Mononuclear cell (primary cell): ENCODE measurements around the gene ATXN2. TPM values are rescaled to one million over a fixed set of nuclear protein-coding genes. Genes with fewer than 3 reads are reported as not detected.

Source experiments
- H3K27me3 ChIP-seq: 2 replicates; pipeline ENCODE4 v1.6.0; 2011; ENCODE audit warnings: low read length, control low read depth; ENCODE audit not compliant: insufficient read depth
- H3K4me1 ChIP-seq: 2 replicates; pipeline ENCODE4 v1.5.1; 2011; ENCODE audit warnings: mild to moderate bottlenecking, low read length, control low read depth; ENCODE audit not compliant: insufficient read depth
- H3K4me3 ChIP-seq: 2 replicates; pipeline ENCODE4 v1.5.1; 2011; ENCODE audit warnings: mild to moderate bottlenecking, low read length, moderate library complexity
- H3K9me3 ChIP-seq: 2 replicates; pipeline ENCODE4 v1.5.1; 2011; ENCODE audit warnings: low read depth, mild to moderate bottlenecking, control low read depth, low read length
- total RNA-seq: library from RNA; depleted of rRNA; stranded (reverse); fragments of >200 nt; gene quantifications from one replicate; pipeline ENCODE4 v1.2.3, GENCODE V29; 2012

Gene ATXN2
- total RNA-seq, 1 donor, result 10.0 TPM

GRCh38 chr12:111425655-111426054 is 173.5 kb downstream of the ATXN2 start:
- H3K9me3 ChIP-seq, result no peaks in the 10 kb centered on the region
- H3K27me3 ChIP-seq, result no peaks in the 10 kb centered on the region
- no peak overlapping the region for H3K4me3 ChIP-seq
- H3K4me1 ChIP-seq, result peaks cover 67% of the 10 kb centered on the region

- no peak overlapping the region for H3K4me3 ChIP-seq
- H3K27me3 ChIP-seq, result no peaks in the 10 kb centered on the region
- H3K9me3 ChIP-seq, result no peaks in the 10 kb centered on the region
- H3K4me1 ChIP-seq, result peaks cover 58% of the 10 kb centered on the region
These were observed 174.3 kb downstream of the ATXN2 start for GRCh38 chr12:111424793-111425251.

GRCh38 chr12:111424189-111424792 is 174.8 kb downstream of the ATXN2 start:
- no peaks in the 10 kb centered on the region for H3K9me3 ChIP-seq
- H3K4me1 ChIP-seq, result peaks cover 53% of the 10 kb centered on the region
- no peak overlapping the region for H3K4me3 ChIP-seq

GRCh38 chr12:111420494-111420893 is 178.6 kb downstream of the ATXN2 start:
- H3K9me3 ChIP-seq, result no peaks in the 10 kb centered on the region
- H3K4me1 ChIP-seq, result peaks cover 15% of the 10 kb centered on the region
- H3K4me3 ChIP-seq, result no peak overlapping the region
- no peaks in the 10 kb centered on the region for H3K27me3 ChIP-seq

More at GRCh38 chr12:111424189-111424792, 174.8 kb downstream of the ATXN2 start:
- no peaks in the 10 kb centered on the region for H3K27me3 ChIP-seq

GRCh38 chr12:111419784-111420183 is 179.3 kb downstream of the ATXN2 start:
- Histone ChIP-seq H3K27me3 (no peaks in the 10 kb centered on the region), H3K9me3 (no peaks in the 10 kb centered on the region), H3K4me1 (peaks cover 13% of the 10 kb centered on the region), H3K4me3 (no peak overlapping the region)

- H3K9me3 ChIP-seq, result no peaks in the 10 kb centered on the region
- H3K4me1 ChIP-seq, result peaks cover 16% of the 10 kb centered on the region
- H3K27me3 ChIP-seq, result no peaks in the 10 kb centered on the region
- no peak overlapping the region for H3K4me3 ChIP-seq
These were observed 180.6 kb downstream of the ATXN2 start for GRCh38 chr12:111418594-111418880.

GRCh38 chr12:111417784-111418593 is 181.1 kb downstream of the ATXN2 start:
- Histone ChIP-seq H3K9me3 (no peaks in the 10 kb centered on the region), H3K4me3 (no peak overlapping the region), H3K27me3 (no peaks in the 10 kb centered on the region), H3K4me1 (peaks cover 21% of the 10 kb centered on the region)

GRCh38 chr12:111417290-111417689 is 181.8 kb downstream of the ATXN2 start:
- Histone ChIP-seq H3K9me3 (no peaks in the 10 kb centered on the region), H3K27me3 (no peaks in the 10 kb centered on the region), H3K4me1 (peaks cover 28% of the 10 kb centered on the region), H3K4me3 (no peak overlapping the region)

GRCh38 chr12:111414711-111415252 is 184.3 kb downstream of the ATXN2 start:
- Histone ChIP-seq H3K4me1 (peaks cover 53% of the 10 kb centered on the region), H3K9me3 (no peaks in the 10 kb centered on the region), H3K4me3 (no peak overlapping the region), H3K27me3 (no peaks in the 10 kb centered on the region)

GRCh38 chr12:111413442-111414086 is 185.6 kb downstream of the ATXN2 start:
- Histone ChIP-seq H3K4me1 (peaks cover 65% of the 10 kb centered on the region), H3K4me3 (no peak overlapping the region), H3K27me3 (no peaks in the 10 kb centered on the region)

GRCh38 chr12:111412830-111413441 is 186.2 kb downstream of the ATXN2 start:
- Histone ChIP-seq H3K4me3 (no peak overlapping the region), H3K27me3 (no peaks in the 10 kb centered on the region), H3K4me1 (peaks cover 72% of the 10 kb centered on the region), H3K9me3 (no peaks in the 10 kb centered on the region)

More at GRCh38 chr12:111413442-111414086, 185.6 kb downstream of the ATXN2 start:
- no peaks in the 10 kb centered on the region for H3K9me3 ChIP-seq

GRCh38 chr12:111412007-111412829 is 186.9 kb downstream of the ATXN2 start:
- Histone ChIP-seq H3K4me3 (no peak overlapping the region), H3K4me1 (peaks cover 79% of the 10 kb centered on the region), H3K27me3 (no peaks in the 10 kb centered on the region), H3K9me3 (no peaks in the 10 kb centered on the region)

- no peaks in the 10 kb centered on the region for H3K27me3 ChIP-seq
- peaks cover 85% of the 10 kb centered on the region for H3K4me1 ChIP-seq
- no peaks in the 10 kb centered on the region for H3K9me3 ChIP-seq
- H3K4me3 ChIP-seq, result no peak overlapping the region
These were observed 187.8 kb downstream of the ATXN2 start for GRCh38 chr12:111411185-111411764.
